Measurements from ENCODE around the gene HTATSF1.

Gene HTATSF1

GRCh38 chrX:136540226-136540625 is 42.8 kb downstream of the HTATSF1 start:
- DNase-seq (ENCODE audit: low read depth): no peak
- in situ Hi-C loops (cut with HindIII; ENCODE audit: low sequenced_read_pairs): no loop called here
- no peak for TF ChIP-seq CTCF (IDR thresholded peaks at IDR 0.05; ENCODE audit: low read depth, low read length, missing control alignments)
- H3K4me3 ChIP-seq (ENCODE audit: low read depth, low read length): no peak overlapping the region

DNA sequence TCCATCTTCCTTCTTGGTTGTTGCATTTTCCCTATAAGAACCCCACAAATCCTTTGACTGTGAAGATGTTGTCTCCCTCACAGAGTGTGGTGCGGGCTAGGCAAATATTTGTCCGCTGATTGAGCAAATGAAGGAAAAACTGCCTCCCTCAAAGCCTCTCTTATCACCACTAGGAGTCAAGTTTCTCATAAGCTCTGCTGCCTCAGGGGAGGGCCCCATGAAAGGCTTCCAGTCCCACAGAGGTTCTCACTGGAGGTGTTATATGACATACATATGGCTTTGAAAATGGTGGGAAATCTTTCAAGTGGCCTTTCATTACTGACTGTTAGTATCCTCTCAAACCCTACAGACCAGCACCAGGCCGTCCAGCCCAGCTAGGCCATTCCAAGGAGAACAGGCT is 43.9 kb downstream of the HTATSF1 start:
- no peak for TF ChIP-seq CTCF (IDR thresholded peaks at IDR 0.05; ENCODE audit: low read depth, low read length, missing control alignments)
- no peak overlapping the region for H3K4me3 ChIP-seq (ENCODE audit: low read depth, low read length)
- in situ Hi-C loops (cut with HindIII; ENCODE audit: low sequenced_read_pairs): no loop called here
- no peak for DNase-seq (ENCODE audit: low read depth)

GRCh38 chrX:136542281-136542680 is 44.9 kb downstream of the HTATSF1 start:
- no peak for TF ChIP-seq CTCF (IDR thresholded peaks at IDR 0.05; ENCODE audit: low read depth, low read length, missing control alignments)
- in situ Hi-C loops (cut with HindIII; ENCODE audit: low sequenced_read_pairs): no loop called here
- no peak overlapping the region for H3K4me3 ChIP-seq (ENCODE audit: low read depth, low read length)
- DNase-seq (ENCODE audit: low read depth): no peak

GRCh38 chrX:136546371-136546781 is 49.0 kb downstream of the HTATSF1 start:
- TF ChIP-seq CTCF (IDR thresholded peaks at IDR 0.05; ENCODE audit: low read depth, low read length, missing control alignments): no peak
- no peak overlapping the region for H3K4me3 ChIP-seq (ENCODE audit: low read depth, low read length)
- in situ Hi-C loops (cut with HindIII; ENCODE audit: low sequenced_read_pairs): no loop called here
- DNase-seq (ENCODE audit: low read depth): no peak

DNA sequence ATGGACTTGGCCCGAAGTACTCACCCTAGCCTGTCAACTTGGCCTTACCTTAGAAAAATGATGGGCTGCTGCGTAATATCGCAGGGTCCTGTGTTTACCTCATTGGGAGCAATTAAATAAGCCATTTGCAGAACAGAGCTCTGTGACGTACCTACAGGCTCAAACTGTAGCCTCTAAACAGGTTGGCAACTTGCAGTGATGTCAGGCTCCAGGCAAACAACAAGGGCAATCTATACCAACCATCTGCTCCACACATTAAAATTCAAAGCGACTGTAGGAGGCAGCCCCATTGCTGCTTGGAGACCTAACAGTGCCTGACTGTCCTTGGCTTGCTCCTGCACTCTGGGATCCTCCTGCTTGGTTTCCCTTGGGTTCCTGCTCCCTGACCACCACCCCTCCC is 51.8 kb downstream of the HTATSF1 start:
- in situ Hi-C loops (cut with HindIII; ENCODE audit: low sequenced_read_pairs): no loop called here

DNA sequence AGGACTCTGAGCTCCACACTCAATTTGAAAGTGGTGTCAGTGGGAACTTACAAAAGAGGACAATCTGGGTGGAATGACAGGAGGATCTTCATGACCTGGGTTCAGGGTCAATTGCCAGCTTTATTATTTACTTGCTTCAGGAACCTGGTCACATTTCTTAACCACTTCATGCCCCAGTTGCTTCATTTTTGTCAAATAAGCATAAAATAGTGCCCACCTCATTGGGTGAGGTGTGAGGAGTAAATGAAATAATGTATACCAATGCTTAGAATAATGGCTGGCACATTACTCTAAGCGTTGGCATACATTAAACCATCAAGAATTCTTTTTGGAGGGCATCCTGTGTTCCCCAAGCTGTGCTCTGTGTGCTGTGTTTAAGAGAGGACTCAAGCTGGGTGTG is 54.0 kb downstream of the HTATSF1 start:
- no peak for TF ChIP-seq CTCF (IDR thresholded peaks at IDR 0.05; ENCODE audit: low read depth, low read length, missing control alignments)
- in situ Hi-C loops (cut with HindIII; ENCODE audit: low sequenced_read_pairs): no loop called here
- no peak for DNase-seq (ENCODE audit: low read depth)
- no peak overlapping the region for H3K4me3 ChIP-seq (ENCODE audit: low read depth, low read length)

More for the DNA sequence above, 51.8 kb downstream of the HTATSF1 start:
- TF ChIP-seq CTCF (IDR thresholded peaks at IDR 0.05; ENCODE audit: low read depth, low read length, missing control alignments): no peak
- no peak for DNase-seq (ENCODE audit: low read depth)
- no peak overlapping the region for H3K4me3 ChIP-seq (ENCODE audit: low read depth, low read length)

GRCh38 chrX:136555694-136556093 is 58.3 kb downstream of the HTATSF1 start:
- in situ Hi-C loops (cut with HindIII; ENCODE audit: low sequenced_read_pairs): no loop called here
- no peak for DNase-seq (ENCODE audit: low read depth)
- H3K4me3 ChIP-seq (ENCODE audit: low read depth, low read length): no peak overlapping the region
- TF ChIP-seq CTCF (IDR thresholded peaks at IDR 0.05; ENCODE audit: low read depth, low read length, missing control alignments): no peak

Data from astrocyte of the cerebellum (primary cell).